Naive B cell (primary cell): Measurements from ENCODE around the gene SCN1B. TPM values are rescaled to one million over a fixed set of nuclear protein-coding genes. Genes with fewer than 3 reads are reported as not detected.
"Not testable (repeated sequence)": the region's sequence is repeated elsewhere in the genome, so short reads cannot be mapped to it uniquely, and the experiment has no call there.

Experiments
- ATAC-seq, 2 donors: fragments of 150-1000 bp; cut with Tn5 transposase; 2 replicates each; pipeline ENCODE4 v1.10.0; 2021; ENCODE audit warnings: low read depth in 2 of 2, mild to moderate bottlenecking in 2 of 2, moderate library complexity in 2 of 2
- DNase-seq: peaks from one replicate; pipeline ENCODE4 v3.0.0; 2022
- H3K27ac Mint-ChIP-seq, 6 donors: one replicate each; pipeline ENCODE4 v1.8.0; 2020 to 2022; ENCODE audit warnings: mild to moderate bottlenecking in 6 of 6, mixed read lengths in 6 of 6, moderate library complexity in 5 of 6, inconsistent platforms in 2 of 6
- H3K27me3 Mint-ChIP-seq, 3 donors: one replicate each; pipeline ENCODE4 v1.8.0; 2021 to 2022; ENCODE audit warnings: mixed read lengths in 3 of 3, mild to moderate bottlenecking in 1 of 3
- H3K36me3 Mint-ChIP-seq, 2 donors: one replicate each; pipeline ENCODE4 v1.8.0; 2020 to 2022; ENCODE audit warnings: mixed read lengths in 2 of 2, inconsistent platforms in 1 of 2, mild to moderate bottlenecking in 1 of 2
- H3K4me1 Mint-ChIP-seq, 3 donors: one replicate each; pipeline ENCODE4 v1.8.0; 2020 to 2022; ENCODE audit warnings: mixed read lengths in 3 of 3, inconsistent platforms in 1 of 3, mild to moderate bottlenecking in 1 of 3, moderate library complexity in 1 of 3
- H3K4me3 Mint-ChIP-seq, 8 donors: one replicate each; pipeline ENCODE4 v1.8.0; 2020 to 2022; ENCODE audit warnings: mild to moderate bottlenecking in 8 of 8, mixed read lengths in 8 of 8, moderate library complexity in 8 of 8, inconsistent platforms in 2 of 8
- H3K9me3 Mint-ChIP-seq, 7 donors: one replicate each; pipeline ENCODE4 v1.8.0; 2020 to 2022; ENCODE audit warnings: mixed read lengths in 7 of 7, mild to moderate bottlenecking in 5 of 7, inconsistent platforms in 2 of 7, moderate library complexity in 1 of 7
- polyA plus RNA-seq, 6 donors: library from polyadenylated mRNA; unstranded; fragments of 300-500 nt; fragmentation: Illumina TruSeq; gene quantifications; one replicate each; pipeline ENCODE4 v1.2.3, GENCODE V29; 2021; ENCODE audit warnings: low read depth in 6 of 6

SCN1B gene
- polyA plus RNA-seq, 6 donors from 2014 or later: 0.06 to 0.36 (median 0.28) TPM; not detected in 2

- H3K36me3 Mint-ChIP-seq: peaks cover 5 to 12% of the 10 kb centered on the region in 2 donors
- H3K27me3 Mint-ChIP-seq: peaks cover 8 to 14% (median 11%) of the 10 kb centered on the region in 3 donors
- no peak overlapping the region for H3K27ac Mint-ChIP-seq
- no peak overlapping the region for H3K4me3 Mint-ChIP-seq
- no peak for DNase-seq
- ATAC-seq: no peak
- H3K9me3 Mint-ChIP-seq: peaks cover 0 to 2% (median 0%) of the 10 kb centered on the region in 7 donors
- H3K4me1 Mint-ChIP-seq: peaks cover 5 to 17% (median 10%) of the 10 kb centered on the region in 3 donors
Measured at GRCh38 chr19:35026418-35026817, 3.9 kb upstream of the SCN1B start.

GRCh38 chr19:35027009-35027408, 3.3 kb upstream of the SCN1B start:
- Mint-ChIP-seq H3K36me3 (peaks cover 5 to 15% of the 10 kb centered on the region in 2 donors), H3K4me3 (no peak overlapping the region), H3K9me3 (peaks cover 0 to 2% (median 0%) of the 10 kb centered on the region in 7 donors), H3K27ac (peak overlapping the region in 1 of 6 donors; percentile 9), H3K4me1 (peaks cover 8 to 18% (median 12%) of the 10 kb centered on the region in 3 donors), H3K27me3 (peaks cover 10 to 20% (median 17%) of the 10 kb centered on the region in 3 donors)
- DNase-seq (no peak), ATAC-seq (no peak)

- H3K4me1 Mint-ChIP-seq: peaks cover 8 to 16% (median 12%) of the 10 kb centered on the region in 3 donors
- H3K27me3 Mint-ChIP-seq: peaks cover 14 to 30% (median 28%) of the 10 kb centered on the region in 3 donors
- H3K36me3 Mint-ChIP-seq: peaks cover 5 to 15% of the 10 kb centered on the region in 2 donors
- ATAC-seq (no peak), DNase-seq (no peak)
- H3K4me3 Mint-ChIP-seq: peak overlapping the region in 3 of 8 donors; percentile 32 to 49 (median 34)
- peak overlapping the region in 1 of 6 donors; percentile 30 for H3K27ac Mint-ChIP-seq
- peaks cover 0 to 2% (median 0%) of the 10 kb centered on the region in 7 donors for H3K9me3 Mint-ChIP-seq
Measured at GRCh38 chr19:35027851-35028599, 2.2 kb upstream of the SCN1B start.

GRCh38 chr19:35028600-35028885, 1.7 kb upstream of the SCN1B start:
- not testable (repeated sequence) for ATAC-seq, H3K9me3 Mint-ChIP-seq, DNase-seq
- Mint-ChIP-seq H3K4me3 (peak overlapping the region in 3 of 8 donors; percentile 34 to 53 (median 45)), H3K4me1 (peaks cover 8 to 16% (median 12%) of the 10 kb centered on the region in 3 donors), H3K27me3 (peaks cover 16 to 36% (median 33%) of the 10 kb centered on the region in 3 donors), H3K27ac (peak overlapping the region in 1 of 6 donors; percentile 30), H3K36me3 (peaks cover 5 to 15% of the 10 kb centered on the region in 2 donors)

GRCh38 chr19:35029275-35029736, 964 bp upstream of the SCN1B start:
- H3K9me3 Mint-ChIP-seq, ATAC-seq, H3K27ac Mint-ChIP-seq, DNase-seq: not testable (repeated sequence)
- Mint-ChIP-seq H3K4me3 (peak overlapping the region in 5 of 8 donors; percentile 44 to 74 (median 60)), H3K36me3 (peaks cover 5 to 15% of the 10 kb centered on the region in 2 donors), H3K4me1 (peaks cover 8 to 16% (median 12%) of the 10 kb centered on the region in 3 donors), H3K27me3 (peaks cover 16 to 40% (median 36%) of the 10 kb centered on the region in 3 donors)

- Mint-ChIP-seq H3K4me1 (peaks cover 8 to 18% (median 12%) of the 10 kb centered on the region in 3 donors), H3K27me3 (peaks cover 16 to 44% (median 36%) of the 10 kb centered on the region in 3 donors), H3K27ac (no peak overlapping the region), H3K36me3 (peaks cover 5 to 15% of the 10 kb centered on the region in 2 donors), H3K9me3 (peaks cover 0 to 2% (median 0%) of the 10 kb centered on the region in 7 donors), H3K4me3 (peak overlapping the region in 4 of 8 donors; percentile 21 to 67 (median 58))
- no peak for DNase-seq
- ATAC-seq: no peak
Measured at GRCh38 chr19:35029737-35030256, 473 bp upstream of the SCN1B start.

- peaks cover 5 to 15% of the 10 kb centered on the region in 2 donors for H3K36me3 Mint-ChIP-seq
- peak overlapping the region; percentile 31 to 87 (median 74) for H3K4me3 Mint-ChIP-seq
- DNase-seq (no peak), ATAC-seq (peak in 1 of 2 donors; percentile 18)
- H3K27ac Mint-ChIP-seq: peak overlapping the region in 2 of 6 donors; percentile 37 to 82
- peaks cover 16 to 44% (median 36%) of the 10 kb centered on the region in 3 donors for H3K27me3 Mint-ChIP-seq
- H3K9me3 Mint-ChIP-seq: peaks cover 0 to 2% (median 0%) of the 10 kb centered on the region in 7 donors
- peaks cover 8 to 18% (median 12%) of the 10 kb centered on the region in 3 donors for H3K4me1 Mint-ChIP-seq
Measured at GRCh38 chr19:35031072-35031881, 1.0 kb downstream of the SCN1B start.

- H3K27ac Mint-ChIP-seq: no peak overlapping the region
- peaks cover under 1 to 15% of the 10 kb centered on the region in 2 donors for H3K36me3 Mint-ChIP-seq
- peaks cover 16 to 44% (median 36%) of the 10 kb centered on the region in 3 donors for H3K27me3 Mint-ChIP-seq
- ATAC-seq: no peak
- H3K9me3 Mint-ChIP-seq: peaks cover 0 to 2% (median 0%) of the 10 kb centered on the region in 7 donors
- H3K4me1 Mint-ChIP-seq: peaks cover 8 to 24% (median 18%) of the 10 kb centered on the region in 3 donors
- no peak for DNase-seq
- peak overlapping the region in 3 of 8 donors; percentile 10 to 43 (median 33) for H3K4me3 Mint-ChIP-seq
Measured at GRCh38 chr19:35032356-35032865, 2.1 kb downstream of the SCN1B start.

- DNase-seq (no peak), ATAC-seq (no peak)
- H3K36me3 Mint-ChIP-seq: peaks cover 0 to 12% of the 10 kb centered on the region in 2 donors
- H3K9me3 Mint-ChIP-seq: peaks cover 0 to 2% (median 0%) of the 10 kb centered on the region in 7 donors
- H3K27ac Mint-ChIP-seq: no peak overlapping the region
- peaks cover 17 to 32% (median 27%) of the 10 kb centered on the region in 3 donors for H3K4me1 Mint-ChIP-seq
- peak overlapping the region in 1 of 8 donors; percentile 43 for H3K4me3 Mint-ChIP-seq
- H3K27me3 Mint-ChIP-seq: peaks cover 12 to 44% (median 34%) of the 10 kb centered on the region in 3 donors
Measured at GRCh38 chr19:35033067-35034004, 3.1 kb downstream of the SCN1B start.

GRCh38 chr19:35034005-35034502, 3.8 kb downstream of the SCN1B start:
- no peak for DNase-seq
- Mint-ChIP-seq H3K27ac (no peak overlapping the region), H3K4me3 (no peak overlapping the region), H3K36me3 (peaks cover 0 to 8% of the 10 kb centered on the region in 2 donors), H3K27me3 (peaks cover 12 to 44% (median 29%) of the 10 kb centered on the region in 3 donors), H3K4me1 (peaks cover 24 to 35% (median 34%) of the 10 kb centered on the region in 3 donors), H3K9me3 (peaks cover 0 to 2% (median 0%) of the 10 kb centered on the region in 7 donors)
- no peak for ATAC-seq

GRCh38 chr19:35034588-35035382, 4.5 kb downstream of the SCN1B start:
- ATAC-seq (no peak), DNase-seq (no peak)
- Mint-ChIP-seq H3K27ac (no peak overlapping the region), H3K9me3 (peaks cover 0 to 2% (median 0%) of the 10 kb centered on the region in 7 donors), H3K4me3 (no peak overlapping the region), H3K4me1 (peaks cover 30 to 36% (median 34%) of the 10 kb centered on the region in 3 donors), H3K27me3 (peaks cover 12 to 38% (median 29%) of the 10 kb centered on the region in 3 donors), H3K36me3 (peaks cover 0 to 8% of the 10 kb centered on the region in 2 donors)
